ACC112 (cell line): ENCODE measurements around the gene GSG1L.

Experiments used
- H2AFZ ChIP-seq: fragments of 200-600 bp; sonication (generic); one replicate; pipeline ENCODE4 v1.6.0; 2017; ENCODE audit warnings: antibody characterized with exemption, low read length; ENCODE audit not compliant: unreplicated experiment
- H3K27ac ChIP-seq: fragments of 200-600 bp; sonication (generic); 2 replicates; pipeline ENCODE4 v1.5.1; 2014; ENCODE audit warnings: low read depth, mild to moderate bottlenecking, antibody characterized with exemption, low read length, moderate library complexity
- H3K27me3 ChIP-seq: fragments of 200-600 bp; sonication (generic); 2 replicates; pipeline ENCODE4 v1.6.1; 2014; ENCODE audit warnings: mild to moderate bottlenecking, antibody characterized with exemption, low read length, moderate library complexity, mixed read lengths; ENCODE audit not compliant: insufficient read depth
- H3K36me3 ChIP-seq: fragments of 200-600 bp; sonication (generic); 2 replicates; pipeline ENCODE4 v1.6.1; 2016; ENCODE audit warnings: mild to moderate bottlenecking, antibody characterized with exemption, low read length, moderate library complexity, mixed read lengths; ENCODE audit not compliant: insufficient read depth
- H3K4me1 ChIP-seq: fragments of 200-600 bp; sonication (generic); one replicate; pipeline ENCODE4 v1.6.1; 2016; ENCODE audit warnings: low read length, mixed read lengths; ENCODE audit not compliant: insufficient read depth, unreplicated experiment, control insufficient read depth
- H3K4me3 ChIP-seq: fragments of 200-600 bp; sonication (generic); 2 replicates; pipeline ENCODE4 v1.5.1; 2014; ENCODE audit warnings: mild to moderate bottlenecking, low read depth, low read length
- H3K79me2 ChIP-seq: fragments of 200-600 bp; sonication (generic); one replicate; pipeline ENCODE4 v1.6.0; 2016; ENCODE audit warnings: low read length; ENCODE audit not compliant: control insufficient read depth, unreplicated experiment, insufficient read depth

The GSG1L gene

GRCh38 chr16:27740496-27741201, 322.9 kb downstream of the GSG1L start:
- no peaks in the 10 kb centered on the region for H3K27me3 ChIP-seq

GRCh38 chr16:27739606-27740357, 323.7 kb downstream of the GSG1L start:
- Histone ChIP-seq H3K27ac (no peak overlapping the region), H3K36me3 (no peaks in the 10 kb centered on the region; the same call in 1 of the 2 replicates), H3K4me1 (no peaks in the 10 kb centered on the region), H3K27me3 (no peaks in the 10 kb centered on the region), H2AFZ (no peak overlapping the region), H3K79me2 (no peaks in the 10 kb centered on the region), H3K4me3 (no peak overlapping the region)

More at GRCh38 chr16:27740496-27741201, 322.9 kb downstream of the GSG1L start:
- no peaks in the 10 kb centered on the region; the same call in 1 of the 2 replicates for H3K36me3 ChIP-seq
- no peaks in the 10 kb centered on the region for H3K4me1 ChIP-seq
- no peak overlapping the region for H3K27ac ChIP-seq
- no peaks in the 10 kb centered on the region for H3K79me2 ChIP-seq
- no peak overlapping the region for H2AFZ ChIP-seq
- no peak overlapping the region for H3K4me3 ChIP-seq

GRCh38 chr16:27738596-27738995, 324.9 kb downstream of the GSG1L start:
- H3K4me1 ChIP-seq: no peaks in the 10 kb centered on the region
- H3K27ac ChIP-seq: no peak overlapping the region
- H3K27me3 ChIP-seq: no peaks in the 10 kb centered on the region
- H3K79me2 ChIP-seq: no peaks in the 10 kb centered on the region
- H3K36me3 ChIP-seq: no peaks in the 10 kb centered on the region; the same call in 1 of the 2 replicates
- H2AFZ ChIP-seq: no peak overlapping the region
- H3K4me3 ChIP-seq: no peak overlapping the region
